Panc1 (cell line): ENCODE data around the gene RICTOR. TPM values are rescaled to one million over a fixed set of nuclear protein-coding genes. Genes with fewer than 3 reads are reported as not detected.

Experiments
- ATAC-seq: fragments of 200-7000 bp; cut with Tn5 transposase; 2 replicates; pipeline ENCODE4 v1.9.1; 2020; ENCODE audit warnings: mild to moderate bottlenecking, moderate library complexity
- BruUV-seq: library from RNA; stranded (reverse); fragments of 400-500 nt; replicated peaks from 2 replicates; lab custom pipeline; 2021; lab: Mats Ljungman, UMichigan
- CTCF ChIA-PET: fragments of 300-600 bp; sonication (Branson Sonifier 250); formaldehyde crosslinking; loops from one replicate; lab custom pipeline; 2022; ENCODE audit warnings: antibody characterized with exemption; lab: Charles Lee
- POLR2A ChIA-PET: fragments of 300-600 bp; sonication (Branson Sonifier 250); formaldehyde crosslinking; loops from one replicate; lab custom pipeline; 2022; ENCODE audit warnings: antibody characterized with exemption; lab: Charles Lee
- DNase-seq: peaks from one replicate; pipeline ENCODE4 v3.0.0-alpha.2; 2010; ENCODE audit warnings: low read depth, low spot score
- H3K27ac ChIP-seq: 2 replicates; pipeline ENCODE4 v1.5.1; 2011; ENCODE audit warnings: mild to moderate bottlenecking, low read length, inconsistent platforms
- H3K27me3 ChIP-seq: fragments of 200-500 bp; sonication (Bioruptor generic); 2 replicates; pipeline ENCODE4 v1.6.0; 2014; ENCODE audit warnings: low read length, inconsistent platforms; ENCODE audit not compliant: control insufficient read depth, insufficient read depth
- H3K36me3 ChIP-seq: fragments of 200-500 bp; sonication (Bioruptor generic); 2 replicates; pipeline ENCODE4 v1.5.1; 2014; ENCODE audit warnings: inconsistent platforms, mild to moderate bottlenecking, low read length, moderate library complexity; ENCODE audit not compliant: control insufficient read depth, insufficient read depth
- H3K4me1 ChIP-seq: 2 replicates; pipeline ENCODE4 v1.5.1; 2011; ENCODE audit warnings: inconsistent platforms, mild to moderate bottlenecking, low read length, moderate library complexity; ENCODE audit not compliant: control insufficient read depth, insufficient read depth
- H3K4me3 ChIP-seq, 2 experiments: 2 replicates each; pipeline ENCODE4 v1.5.1; 2011 to 2012; ENCODE audit warnings: low read depth in 2 of 2, low read length in 2 of 2, mild to moderate bottlenecking in 2 of 2, inconsistent platforms in 1 of 2, moderate library complexity in 1 of 2
- H3K9me3 ChIP-seq: fragments of 200-500 bp; sonication (Bioruptor generic); 2 replicates; pipeline ENCODE4 v1.5.1; 2014; ENCODE audit warnings: low read depth, mild to moderate bottlenecking, inconsistent platforms, low read length, moderate library complexity; ENCODE audit not compliant: control insufficient read depth, insufficient read depth
- CTCF ChIP-seq: fragments of 450-650 bp; IDR thresholded peaks from 2 replicates; pipeline ENCODE4 v1.5.1; 2017; ENCODE audit warnings: mild to moderate bottlenecking
- POLR2AphosphoS5 ChIP-seq: IDR thresholded peaks from 2 replicates; pipeline ENCODE4 v1.6.1; 2012; ENCODE audit warnings: mild to moderate bottlenecking, low read depth, low read length, moderate library complexity
- SIN3A ChIP-seq: IDR thresholded peaks from 2 replicates; pipeline ENCODE4 v1.6.1; 2012; ENCODE audit warnings: low read depth, mild to moderate bottlenecking, low read length, moderate library complexity, borderline replicate concordance; ENCODE audit not compliant: insufficient read depth
- TCF7L2 ChIP-seq: IDR thresholded peaks from 2 replicates; pipeline ENCODE4 v1.6.1; 2011; ENCODE audit warnings: mild to moderate bottlenecking, low read depth, low read length, inconsistent platforms
- in situ Hi-C: cut with HindIII; loops from 2 replicates; pipeline ENCODE4 v1.10.0; 2016; ENCODE audit warnings: low sequenced_read_pairs, low pct_unique_long_range_greater_than_20kb
- intact Hi-C: fragments of 100-400 bp; cut with micrococcal nuclease; formaldehyde crosslinking; loops from one replicate; pipeline ENCODE4 v1.10.0; 2022; ENCODE audit not compliant: unreplicated experiment
- total RNA-seq: library from RNA; stranded (reverse); gene quantifications from one replicate; pipeline ENCODE4 v1.2.1, GENCODE V29; 2021; ENCODE audit not compliant: unreplicated experiment
- TF ChIP-seq, protein P1 (sequence below), 2 experiments: IDR thresholded peaks; 2 replicates each; pipeline ENCODE4 v1.6.1; 2011 to 2012; ENCODE audit warnings: low read depth in 2 of 2, control low read depth in 1 of 2, low read length in 1 of 2, mild to moderate bottlenecking in 1 of 2, moderate library complexity in 1 of 2; ENCODE audit not compliant: insufficient read depth in 1 of 2

Gene RICTOR
- total RNA-seq, 1 experiment from 2014 or later = 21.3 TPM

DNA sequence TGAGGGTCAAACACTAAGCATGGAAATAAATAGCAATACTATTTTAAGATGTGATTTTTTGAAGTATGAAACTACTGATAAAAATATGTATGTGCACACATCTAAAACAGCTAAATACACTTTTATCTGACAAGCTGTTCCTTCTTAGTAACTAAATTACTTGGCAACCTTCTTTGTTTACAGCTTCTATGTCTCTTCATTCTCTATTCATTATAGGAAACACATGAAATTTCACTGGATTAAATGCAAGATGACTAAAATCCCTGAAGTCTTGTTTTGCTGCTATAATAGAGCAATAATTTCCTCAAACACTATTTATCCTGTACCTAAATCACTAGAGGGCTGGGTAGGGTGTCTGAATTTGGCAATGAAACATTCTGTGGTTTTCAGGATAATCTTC is 11.7 kb downstream of the RICTOR start:
- in situ Hi-C loops = no loop called here
- no peak for DNase-seq
- no peak overlapping the region for H3K4me3 ChIP-seq
- no peak for ATAC-seq
- TF ChIP-seq, protein P1, sequence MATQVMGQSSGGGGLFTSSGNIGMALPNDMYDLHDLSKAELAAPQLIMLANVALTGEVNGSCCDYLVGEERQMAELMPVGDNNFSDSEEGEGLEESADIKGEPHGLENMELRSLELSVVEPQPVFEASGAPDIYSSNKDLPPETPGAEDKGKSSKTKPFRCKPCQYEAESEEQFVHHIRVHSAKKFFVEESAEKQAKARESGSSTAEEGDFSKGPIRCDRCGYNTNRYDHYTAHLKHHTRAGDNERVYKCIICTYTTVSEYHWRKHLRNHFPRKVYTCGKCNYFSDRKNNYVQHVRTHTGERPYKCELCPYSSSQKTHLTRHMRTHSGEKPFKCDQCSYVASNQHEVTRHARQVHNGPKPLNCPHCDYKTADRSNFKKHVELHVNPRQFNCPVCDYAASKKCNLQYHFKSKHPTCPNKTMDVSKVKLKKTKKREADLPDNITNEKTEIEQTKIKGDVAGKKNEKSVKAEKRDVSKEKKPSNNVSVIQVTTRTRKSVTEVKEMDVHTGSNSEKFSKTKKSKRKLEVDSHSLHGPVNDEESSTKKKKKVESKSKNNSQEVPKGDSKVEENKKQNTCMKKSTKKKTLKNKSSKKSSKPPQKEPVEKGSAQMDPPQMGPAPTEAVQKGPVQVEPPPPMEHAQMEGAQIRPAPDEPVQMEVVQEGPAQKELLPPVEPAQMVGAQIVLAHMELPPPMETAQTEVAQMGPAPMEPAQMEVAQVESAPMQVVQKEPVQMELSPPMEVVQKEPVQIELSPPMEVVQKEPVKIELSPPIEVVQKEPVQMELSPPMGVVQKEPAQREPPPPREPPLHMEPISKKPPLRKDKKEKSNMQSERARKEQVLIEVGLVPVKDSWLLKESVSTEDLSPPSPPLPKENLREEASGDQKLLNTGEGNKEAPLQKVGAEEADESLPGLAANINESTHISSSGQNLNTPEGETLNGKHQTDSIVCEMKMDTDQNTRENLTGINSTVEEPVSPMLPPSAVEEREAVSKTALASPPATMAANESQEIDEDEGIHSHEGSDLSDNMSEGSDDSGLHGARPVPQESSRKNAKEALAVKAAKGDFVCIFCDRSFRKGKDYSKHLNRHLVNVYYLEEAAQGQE (IDR thresholded peaks at IDR 0.05; ENCODE audit: insufficient read depth in 1 of 2, low read depth in 2 of 2, low read length in 1 of 2) = no peak
- intact Hi-C loops = no loop called here
- no peaks in the 10 kb centered on the region for H3K36me3 ChIP-seq
- ChIA-PET CTCF (no interaction called here), POLR2A (no interaction called here)
- no TSS peak for BruUV-seq
- peaks cover 3% of the 10 kb centered on the region; the same call in 1 of the 2 replicates for H3K4me1 ChIP-seq
- no peaks in the 10 kb centered on the region for H3K27me3 ChIP-seq
- H3K27ac ChIP-seq = no peak overlapping the region
- H3K9me3 ChIP-seq = no peaks in the 10 kb centered on the region

GRCh38 chr5:39062104-39062503 is 12.1 kb downstream of the RICTOR start:
- no peak for TF ChIP-seq SIN3A
- no peak for TF ChIP-seq POLR2AphosphoS5
- no peak for TF ChIP-seq TCF7L2
- TF ChIP-seq, protein P1 (IDR thresholded peaks at IDR 0.05; ENCODE audit: insufficient read depth in 1 of 2, low read depth in 2 of 2, low read length in 1 of 2) = no peak
- no peak for TF ChIP-seq CTCF
- POLR2A ChIA-PET = interaction anchor here (1.0 kb wide), 1 partner anchor 10 kb away, joined by 3 read pairs; no protein-coding TSS in a partner anchor
- intact Hi-C loops = no loop called here
- Histone ChIP-seq H3K36me3 (no peaks in the 10 kb centered on the region), H3K4me3 (no peak overlapping the region), H3K4me1 (peaks cover 3% of the 10 kb centered on the region; the same call in 1 of the 2 replicates), H3K9me3 (no peaks in the 10 kb centered on the region), H3K27ac (no peak overlapping the region), H3K27me3 (no peaks in the 10 kb centered on the region)
- no TSS peak for BruUV-seq
- in situ Hi-C loops = no loop called here
- DNase-seq (no peak), ATAC-seq (no peak)
- CTCF ChIA-PET = no interaction called here
